ENCODE measurements around the gene EXOC2. TPM values are rescaled to one million over a fixed set of nuclear protein-coding genes. Genes with fewer than 3 reads are reported as not detected.

EXOC2 gene
- total RNA-seq, 4 donors from 2014 or later = 10.3 to 23.9 (median 19.1) TPM

- TF ChIP-seq CTCF (IDR thresholded peaks at IDR 0.05) (no peak), POLR2A (IDR thresholded peaks at IDR 0.05) (no peak)
- H3K27ac ChIP-seq = peak overlapping the region in 1 of 4 donors; percentile 9
- no peak overlapping the region for H3K4me3 ChIP-seq
- H3K36me3 ChIP-seq = peaks cover 0 to 6% (median 0%) of the 10 kb centered on the region in 3 donors
- H3K27me3 ChIP-seq = no peaks in the 10 kb centered on the region
- no peaks in the 10 kb centered on the region for H3K4me1 ChIP-seq
- no peaks in the 10 kb centered on the region for H3K9me3 ChIP-seq
- DNase-seq = no peak
Observed at GRCh38 chr6:583635-584034, 109.3 kb downstream of the EXOC2 start.

- H3K4me3 ChIP-seq = no peak overlapping the region
- peaks cover 0 to under 1% (median 0%) of the 10 kb centered on the region in 3 donors for H3K36me3 ChIP-seq
- no peak for TF ChIP-seq POLR2A (IDR thresholded peaks at IDR 0.05)
- no peak for TF ChIP-seq CTCF (IDR thresholded peaks at IDR 0.05)
- no peaks in the 10 kb centered on the region for H3K27me3 ChIP-seq
- peak overlapping the region in 1 of 4 donors; percentile 9 for H3K27ac ChIP-seq
- no peaks in the 10 kb centered on the region for H3K4me1 ChIP-seq
- no peaks in the 10 kb centered on the region for H3K9me3 ChIP-seq
- DNase-seq = no peak
Observed at GRCh38 chr6:583116-583515, 109.8 kb downstream of the EXOC2 start.

GRCh38 chr6:582370-582769, 110.6 kb downstream of the EXOC2 start:
- H3K4me3 ChIP-seq = no peak overlapping the region
- TF ChIP-seq CTCF (IDR thresholded peaks at IDR 0.05) = no peak
- no peak for TF ChIP-seq POLR2A (IDR thresholded peaks at IDR 0.05)
- H3K9me3 ChIP-seq = no peaks in the 10 kb centered on the region
- no peaks in the 10 kb centered on the region for H3K4me1 ChIP-seq
- no peaks in the 10 kb centered on the region for H3K36me3 ChIP-seq
- H3K27me3 ChIP-seq = no peaks in the 10 kb centered on the region
- peak overlapping the region in 1 of 4 donors; percentile 9 for H3K27ac ChIP-seq
- no peak for DNase-seq

GRCh38 chr6:579339-579738, 113.6 kb downstream of the EXOC2 start:
- no peak overlapping the region for H3K27ac ChIP-seq
- no peak for DNase-seq
- H3K27me3 ChIP-seq = no peaks in the 10 kb centered on the region
- H3K4me1 ChIP-seq = no peaks in the 10 kb centered on the region
- H3K9me3 ChIP-seq = no peaks in the 10 kb centered on the region
- no peaks in the 10 kb centered on the region for H3K36me3 ChIP-seq
- H3K4me3 ChIP-seq = no peak overlapping the region
- TF ChIP-seq POLR2A (IDR thresholded peaks at IDR 0.05) (no peak), CTCF (IDR thresholded peaks at IDR 0.05) (no peak)

- no peak overlapping the region for H3K27ac ChIP-seq
- H3K9me3 ChIP-seq = no peaks in the 10 kb centered on the region
- H3K4me3 ChIP-seq = no peak overlapping the region
- no peak for DNase-seq
- H3K27me3 ChIP-seq = no peaks in the 10 kb centered on the region
- no peaks in the 10 kb centered on the region for H3K4me1 ChIP-seq
- peaks cover 0 to 17% (median 0%) of the 10 kb centered on the region in 3 donors for H3K36me3 ChIP-seq
- TF ChIP-seq POLR2A (IDR thresholded peaks at IDR 0.05) (no peak), CTCF (IDR thresholded peaks at IDR 0.05) (no peak)
Observed at GRCh38 chr6:572596-573265, 120.2 kb downstream of the EXOC2 start.

Data from Peyer's patch (tissue), 4 donors.